Endothelial cell of umbilical vein (primary cell): Measurements from ENCODE around the gene DET1.

Source experiments
- EZH2 ChIP-seq: IDR thresholded peaks from 2 replicates; pipeline ENCODE4 v1.6.1; 2012; ENCODE audit warnings: borderline replicate concordance, low read depth, mild to moderate bottlenecking, moderate library complexity, low read length, inconsistent platforms; ENCODE audit not compliant: severe bottlenecking
- GATA2 ChIP-seq: IDR thresholded peaks from 2 replicates; pipeline ENCODE4 v1.7.0; 2011; ENCODE audit warnings: low read depth, mild to moderate bottlenecking, moderate library complexity, mixed read lengths, low read length; ENCODE audit not compliant: insufficient read length, insufficient read depth
- MYC ChIP-seq: IDR thresholded peaks from one replicate; pipeline ENCODE4 v1.6.1; 2011; ENCODE audit warnings: mild to moderate bottlenecking, low read depth, low read length
- POLR2A ChIP-seq: IDR thresholded peaks from 2 replicates; pipeline ENCODE4 v1.6.1; 2012; ENCODE audit warnings: low read depth, mild to moderate bottlenecking, control low read depth, low read length
- POLR2AphosphoS5 ChIP-seq: IDR thresholded peaks from 2 replicates; pipeline ENCODE4 v1.6.1; 2012; ENCODE audit warnings: low read depth, mild to moderate bottlenecking, control low read depth, low read length, moderate library complexity; ENCODE audit not compliant: insufficient read depth
- TF ChIP-seq, protein P1 (sequence below), 2 donors: IDR thresholded peaks; 1 replicate in 1 of 2; 2 replicates in 1 of 2; pipeline ENCODE4 v1.5.1; 2011; ENCODE audit warnings: low read length in 2 of 2, mild to moderate bottlenecking in 2 of 2, moderate library complexity in 2 of 2, control low read depth in 1 of 2, inconsistent platforms in 1 of 2, low read depth in 1 of 2; ENCODE audit not compliant: insufficient read depth in 1 of 2; ENCODE audit errors: extremely low read depth in 1 of 2

DNA sequence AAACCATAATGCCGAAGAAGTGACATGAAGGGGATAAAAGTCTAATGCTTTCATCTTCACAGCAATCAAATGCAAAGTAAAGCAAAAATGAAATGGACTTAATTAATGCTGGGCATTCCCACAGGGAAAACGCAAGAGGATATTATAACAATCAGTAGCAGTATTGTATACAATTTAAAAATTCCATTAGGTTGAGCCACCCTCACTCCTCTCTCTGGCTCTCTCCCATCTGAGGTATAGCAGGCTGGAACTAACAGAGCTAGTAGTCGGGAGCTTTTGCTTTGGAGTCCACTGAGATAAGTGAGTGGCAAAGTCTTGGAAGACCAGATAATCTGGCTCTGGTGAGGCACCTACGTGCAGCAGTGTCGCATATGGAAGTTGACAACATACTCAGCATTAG is 33.9 kb downstream of the DET1 start:
- no peak for TF ChIP-seq EZH2
- TF ChIP-seq, protein P1, sequence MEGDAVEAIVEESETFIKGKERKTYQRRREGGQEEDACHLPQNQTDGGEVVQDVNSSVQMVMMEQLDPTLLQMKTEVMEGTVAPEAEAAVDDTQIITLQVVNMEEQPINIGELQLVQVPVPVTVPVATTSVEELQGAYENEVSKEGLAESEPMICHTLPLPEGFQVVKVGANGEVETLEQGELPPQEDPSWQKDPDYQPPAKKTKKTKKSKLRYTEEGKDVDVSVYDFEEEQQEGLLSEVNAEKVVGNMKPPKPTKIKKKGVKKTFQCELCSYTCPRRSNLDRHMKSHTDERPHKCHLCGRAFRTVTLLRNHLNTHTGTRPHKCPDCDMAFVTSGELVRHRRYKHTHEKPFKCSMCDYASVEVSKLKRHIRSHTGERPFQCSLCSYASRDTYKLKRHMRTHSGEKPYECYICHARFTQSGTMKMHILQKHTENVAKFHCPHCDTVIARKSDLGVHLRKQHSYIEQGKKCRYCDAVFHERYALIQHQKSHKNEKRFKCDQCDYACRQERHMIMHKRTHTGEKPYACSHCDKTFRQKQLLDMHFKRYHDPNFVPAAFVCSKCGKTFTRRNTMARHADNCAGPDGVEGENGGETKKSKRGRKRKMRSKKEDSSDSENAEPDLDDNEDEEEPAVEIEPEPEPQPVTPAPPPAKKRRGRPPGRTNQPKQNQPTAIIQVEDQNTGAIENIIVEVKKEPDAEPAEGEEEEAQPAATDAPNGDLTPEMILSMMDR (IDR thresholded peaks at IDR 0.05; ENCODE audit: extremely low read depth in 1 of 2, insufficient read depth in 1 of 2, low read depth in 1 of 2, low read length in 2 of 2): no peak
- TF ChIP-seq POLR2A: no peak
- TF ChIP-seq POLR2AphosphoS5: no peak
- TF ChIP-seq MYC: no peak
- TF ChIP-seq GATA2: no peak
